HG03432 (cell line): ENCODE data around the gene TMEM79.

Experiments used
- ATAC-seq: cut with Tn5 transposase; IDR thresholded peaks from one replicate; pipeline ENCODE4 v1.9.1; 2021; ENCODE audit warnings: mild to moderate bottlenecking, moderate library complexity; ENCODE audit not compliant: unreplicated experiment

Gene TMEM79

GRCh38 chr1:156284112-156284511 lies at the start of gene TMEM79:
Gene TMEM79, plus strand, starts transcription at chr1:156284325. Its CDS starts 902 bp downstream, at chr1:156285227.
- no peak for ATAC-seq

- ATAC-seq, result no peak
Observed at GRCh38 chr1:156236164-156236563, 48.0 kb upstream of the TMEM79 start.

GRCh38 chr1:156238248-156238647 lies 45.9 kb upstream of the TMEM79 start:
- ATAC-seq, result no peak

GRCh38 chr1:156241311-156241811 lies 42.8 kb upstream of the TMEM79 start:
- no peak for ATAC-seq

- ATAC-seq, result no peak
Observed at GRCh38 chr1:156241926-156242325, 42.2 kb upstream of the TMEM79 start, which contains the start of gene BGLAP. Gene BGLAP, plus strand, starts transcription at chr1:156242184. Its CDS starts 48 bp downstream, at chr1:156242232.

- ATAC-seq, result no peak
Observed at GRCh38 chr1:156242738-156243137, 41.4 kb upstream of the TMEM79 start.

GRCh38 chr1:156244126-156244525 lies 40.0 kb upstream of the TMEM79 start:
- no peak for ATAC-seq

GRCh38 chr1:156244712-156245111 lies 39.4 kb upstream of the TMEM79 start:
- ATAC-seq, result no peak

- ATAC-seq, result no peak
Observed at GRCh38 chr1:156245451-156246232, 38.5 kb upstream of the TMEM79 start.

- ATAC-seq, result no peak
Observed at GRCh38 chr1:156246241-156246780, 37.8 kb upstream of the TMEM79 start.

GRCh38 chr1:156246781-156247459 lies 37.2 kb upstream of the TMEM79 start:
- no peak for ATAC-seq

GRCh38 chr1:156247460-156248322 lies 36.4 kb upstream of the TMEM79 start, which contains the start of gene PAQR6:
Gene PAQR6, minus strand, starts transcription at chr1:156248056. Its CDS starts 1,325 bp downstream, at chr1:156246731.
- no peak for ATAC-seq

GRCh38 chr1:156248323-156248683 lies 35.8 kb upstream of the TMEM79 start:
- no peak for ATAC-seq

GRCh38 chr1:156249593-156249992 lies 34.5 kb upstream of the TMEM79 start:
- no peak for ATAC-seq

- no peak for ATAC-seq
Observed at GRCh38 chr1:156251527-156251926, 32.6 kb upstream of the TMEM79 start.

- no peak for ATAC-seq
Observed at GRCh38 chr1:156253634-156254033, 30.5 kb upstream of the TMEM79 start.

- no peak for ATAC-seq
Observed at GRCh38 chr1:156257711-156258110, 26.4 kb upstream of the TMEM79 start.

- no peak for ATAC-seq
Observed at GRCh38 chr1:156258859-156259258, 25.3 kb upstream of the TMEM79 start.

- no peak for ATAC-seq
Observed at GRCh38 chr1:156259805-156260204, 24.3 kb upstream of the TMEM79 start.

GRCh38 chr1:156260896-156261295 lies 23.2 kb upstream of the TMEM79 start:
- ATAC-seq, result no peak
